DND-41 (cell line): ENCODE measurements around the gene EPAS1.

Experiments
- EZH2 ChIP-seq: IDR thresholded peaks from 3 replicates; pipeline ENCODE4 v1.6.1; 2012; ENCODE audit warnings: borderline replicate concordance, low read depth, mild to moderate bottlenecking, moderate library complexity, low read length, inconsistent platforms; ENCODE audit not compliant: severe bottlenecking
- TF ChIP-seq, protein P1 (sequence below): IDR thresholded peaks from 2 replicates; pipeline ENCODE4 v1.5.1; 2012; ENCODE audit warnings: borderline replicate concordance, low read length, moderate library complexity, mild to moderate bottlenecking; ENCODE audit not compliant: poor library complexity, severe bottlenecking; ENCODE audit errors: extremely low read depth

DNA sequence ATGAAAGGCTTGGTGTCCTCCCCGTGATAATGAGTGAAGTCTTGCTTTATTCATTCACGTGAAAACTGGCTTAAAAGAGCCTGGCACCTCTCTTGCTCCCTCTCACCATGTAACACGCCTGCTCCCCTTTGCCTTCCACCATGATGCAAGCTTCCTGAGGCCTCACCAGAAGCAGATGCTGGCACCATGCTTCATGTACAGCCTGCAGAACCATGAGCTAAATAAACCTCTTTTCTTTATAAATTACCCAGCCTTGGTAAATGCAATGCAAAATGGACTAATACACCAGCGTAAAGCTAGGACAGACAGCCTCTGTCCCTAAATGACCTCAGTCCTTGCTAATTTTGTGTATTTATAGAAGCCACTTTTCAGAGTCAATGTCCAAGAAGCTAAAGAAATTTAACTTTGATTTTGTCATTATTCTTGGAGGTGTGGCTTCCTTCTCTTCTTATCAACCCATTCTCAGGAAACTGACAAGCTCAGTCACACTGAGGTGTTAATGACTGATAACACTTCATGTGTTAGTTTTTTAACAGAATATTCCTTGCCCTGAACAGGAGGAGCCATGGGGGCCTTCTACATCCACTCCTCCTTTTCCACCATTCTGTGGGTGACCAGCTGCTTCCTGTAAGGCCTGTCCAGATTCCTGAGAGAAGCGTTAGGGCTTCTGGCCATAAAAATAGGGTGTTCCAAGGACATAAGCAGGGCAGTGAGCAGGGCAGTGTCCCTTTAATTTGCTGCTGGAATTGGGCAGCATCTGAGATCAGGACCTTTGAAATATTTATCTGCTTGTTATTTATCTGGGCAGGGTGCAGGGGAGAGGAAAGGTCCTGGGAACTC lies 38.0 kb upstream of the EPAS1 start:
- TF ChIP-seq, protein P1, sequence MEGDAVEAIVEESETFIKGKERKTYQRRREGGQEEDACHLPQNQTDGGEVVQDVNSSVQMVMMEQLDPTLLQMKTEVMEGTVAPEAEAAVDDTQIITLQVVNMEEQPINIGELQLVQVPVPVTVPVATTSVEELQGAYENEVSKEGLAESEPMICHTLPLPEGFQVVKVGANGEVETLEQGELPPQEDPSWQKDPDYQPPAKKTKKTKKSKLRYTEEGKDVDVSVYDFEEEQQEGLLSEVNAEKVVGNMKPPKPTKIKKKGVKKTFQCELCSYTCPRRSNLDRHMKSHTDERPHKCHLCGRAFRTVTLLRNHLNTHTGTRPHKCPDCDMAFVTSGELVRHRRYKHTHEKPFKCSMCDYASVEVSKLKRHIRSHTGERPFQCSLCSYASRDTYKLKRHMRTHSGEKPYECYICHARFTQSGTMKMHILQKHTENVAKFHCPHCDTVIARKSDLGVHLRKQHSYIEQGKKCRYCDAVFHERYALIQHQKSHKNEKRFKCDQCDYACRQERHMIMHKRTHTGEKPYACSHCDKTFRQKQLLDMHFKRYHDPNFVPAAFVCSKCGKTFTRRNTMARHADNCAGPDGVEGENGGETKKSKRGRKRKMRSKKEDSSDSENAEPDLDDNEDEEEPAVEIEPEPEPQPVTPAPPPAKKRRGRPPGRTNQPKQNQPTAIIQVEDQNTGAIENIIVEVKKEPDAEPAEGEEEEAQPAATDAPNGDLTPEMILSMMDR: no peak
- no peak for TF ChIP-seq EZH2
